HepG2 (cell line): ENCODE data around the gene IGLL1. TPM values are rescaled to one million over a fixed set of nuclear protein-coding genes. Genes with fewer than 3 reads are reported as not detected.

Experiments
- ARID5B ChIP-seq: IDR thresholded peaks from 2 replicates; pipeline ENCODE4 v1.4.0; 2020; ENCODE audit warnings: mild to moderate bottlenecking, missing genetic modification reagents
- CENPBD1 ChIP-seq: sonication (generic); formaldehyde crosslinking; IDR thresholded peaks from 2 replicates; pipeline ENCODE4 v1.8.0; 2022; ENCODE audit warnings: missing genetic modification reagents, low read depth, mild to moderate bottlenecking, borderline replicate concordance
- CSRNP2 ChIP-seq: sonication (generic); formaldehyde crosslinking; conservative IDR thresholded peaks from 2 replicates; pipeline ENCODE4 v1.8.0; 2022; ENCODE audit warnings: low read depth, missing genetic modification reagents
- HHEX ChIP-seq: IDR thresholded peaks from 2 replicates; pipeline ENCODE4 v1.6.1; 2016; ENCODE audit warnings: control low read depth
- JUNB ChIP-seq: sonication (generic); formaldehyde crosslinking; IDR thresholded peaks from 2 replicates; pipeline ENCODE4 v1.8.0; 2022; ENCODE audit warnings: missing genetic modification reagents, mild to moderate bottlenecking, borderline replicate concordance
- KAT2B ChIP-seq: fragments of 150-350 bp; IDR thresholded peaks from 2 replicates; pipeline ENCODE4 v1.6.1; 2014; ENCODE audit warnings: low read depth, low read length, borderline replicate concordance
- MAFF ChIP-seq: IDR thresholded peaks from 2 replicates; pipeline ENCODE4 v1.6.1; 2011; ENCODE audit warnings: low read depth, low read length, improper control_type of control experiment
- NCOR1 ChIP-seq: fragments of 200-600 bp; sonication (generic); IDR thresholded peaks from 2 replicates; pipeline ENCODE4 v1.7.0; 2017; ENCODE audit warnings: antibody characterized with exemption, low read length, borderline replicate concordance
- PPARG ChIP-seq: conservative IDR thresholded peaks from 2 replicates; pipeline ENCODE4 v1.6.1; 2016; ENCODE audit warnings: missing biosample characterization, missing genetic modification reagents
- TAF1 ChIP-seq: sonication (generic); formaldehyde crosslinking; IDR thresholded peaks from 2 replicates; pipeline ENCODE4 v1.4.0; 2020; ENCODE audit warnings: missing genetic modification reagents
- TBL1XR1 ChIP-seq: fragments of 150-350 bp; IDR thresholded peaks from 2 replicates; pipeline ENCODE4 v1.6.1; 2014; ENCODE audit warnings: borderline replicate concordance, low read length; ENCODE audit not compliant: partially characterized antibody
- TEAD2 ChIP-seq: sonication (generic); formaldehyde crosslinking; IDR thresholded peaks from 2 replicates; pipeline ENCODE4 v1.9.0; 2021; ENCODE audit warnings: missing genetic modification reagents
- YY1 ChIP-seq: IDR thresholded peaks from 2 replicates; pipeline ENCODE4 v1.6.1; 2011; ENCODE audit warnings: low read length, low read depth, moderate library complexity, mild to moderate bottlenecking; ENCODE audit not compliant: insufficient read depth, insufficient replicate concordance
- ZFP82 ChIP-seq: sonication (generic); formaldehyde crosslinking; IDR thresholded peaks from 2 replicates; pipeline ENCODE4 v1.5.1; 2020; ENCODE audit warnings: mild to moderate bottlenecking, missing genetic modification reagents, borderline replicate concordance
- ZNF232 ChIP-seq: sonication (generic); formaldehyde crosslinking; IDR thresholded peaks from 2 replicates; pipeline ENCODE4 v1.4.0; 2020; ENCODE audit warnings: missing genetic modification reagents, borderline replicate concordance
- ZNF256 ChIP-seq: sonication (generic); formaldehyde crosslinking; conservative IDR thresholded peaks from 2 replicates; pipeline ENCODE4 v1.4.0; 2020; ENCODE audit warnings: missing genetic modification reagents
- ZNF484 ChIP-seq: sonication (generic); formaldehyde crosslinking; IDR thresholded peaks from 2 replicates; pipeline ENCODE4 v1.5.1; 2020; ENCODE audit warnings: mild to moderate bottlenecking, low read depth, missing genetic modification reagents, borderline replicate concordance
- ZNF577 ChIP-seq: sonication (generic); formaldehyde crosslinking; IDR thresholded peaks from 2 replicates; pipeline ENCODE4 v1.4.0; 2020; ENCODE audit warnings: mild to moderate bottlenecking, low read depth, missing genetic modification reagents, borderline replicate concordance
- ZNF644 ChIP-seq: IDR thresholded peaks from 2 replicates; pipeline ENCODE4 v1.6.1; 2016; ENCODE audit warnings: low read depth
- ZSCAN31 ChIP-seq: sonication (generic); formaldehyde crosslinking; IDR thresholded peaks from 2 replicates; pipeline ENCODE4 v1.5.0; 2020; ENCODE audit warnings: low read depth, mild to moderate bottlenecking, missing genetic modification reagents
- polyA plus RNA-seq, 8 experiments: library from polyadenylated mRNA; depleted of rRNA in 3 of 8; stranded (reverse) in 7 of 8; unstranded in 1 of 8; fragments of >200 nt; fragmentation: Illumina TruSeq in 4 of 8; extraction: Trizol in 4 of 8; gene quantifications; 2 replicates each; pipeline versions ENCODE4 v1.2.1 to v1.2.3, GENCODE V29; 2011 to 2016; ENCODE audit warnings: low read depth in 4 of 8, missing spikeins in 1 of 8, mixed read lengths in 1 of 8; ENCODE audit not compliant: insufficient read depth in 1 of 8
- total RNA-seq, 5 experiments: library from RNA; depleted of rRNA; stranded (reverse); fragments of >200 nt; fragmentation: Illumina TruSeq; extraction: Trizol; gene quantifications; 2 replicates each; pipeline ENCODE4 v1.2.3, GENCODE V29; 2016; ENCODE audit warnings: low read depth in 1 of 5
- TF ChIP-seq, protein P1 (sequence below): sonication (generic); formaldehyde crosslinking; IDR thresholded peaks from 2 replicates; pipeline ENCODE4 v1.8.1; 2023; ENCODE audit warnings: mild to moderate bottlenecking, missing genetic modification reagents, borderline replicate concordance

Gene IGLL1
- total and polyA plus RNA-seq, 2 of the 13 experiments (the other 11 are each of a cell fraction or from before 2014, with no cell fraction given): not detected

DNA sequence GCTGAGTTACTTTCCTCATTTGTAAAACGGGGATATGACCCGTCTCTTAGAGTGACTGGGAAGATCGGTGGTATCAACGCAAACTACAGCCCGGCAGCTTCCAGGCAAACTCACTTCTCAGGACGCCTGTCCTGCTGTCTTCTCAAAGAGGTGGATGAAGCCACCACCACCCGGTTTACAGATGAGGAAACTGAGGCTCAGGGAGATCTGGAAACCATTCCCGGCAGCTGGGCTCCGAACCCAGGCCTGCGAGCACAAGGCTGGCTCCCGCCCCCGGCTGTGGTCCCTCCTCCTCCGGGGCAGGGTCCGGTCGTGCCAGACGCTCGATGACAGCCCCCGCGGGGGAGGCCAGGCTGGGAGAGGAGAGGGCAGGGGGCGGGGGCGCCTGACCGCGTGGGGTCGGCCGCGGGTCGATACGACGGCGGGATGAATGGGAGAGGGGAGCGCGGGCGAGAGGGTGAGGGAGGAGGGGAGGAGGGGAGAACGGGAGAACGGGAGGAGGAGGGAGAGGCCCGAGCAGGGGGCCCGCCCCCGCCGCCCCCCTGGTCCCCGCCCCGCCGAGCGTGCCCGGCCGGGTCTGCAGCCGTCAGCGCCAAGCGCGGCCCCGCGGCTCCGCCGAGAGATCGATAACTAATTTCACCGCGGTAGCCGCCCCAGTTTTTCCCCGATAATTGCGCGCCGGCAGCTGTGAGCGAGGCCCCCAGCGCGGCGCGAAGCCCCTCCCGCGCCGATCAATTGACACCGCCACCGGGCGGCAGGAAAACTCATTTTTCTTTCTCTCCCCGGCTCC, 14.0 kb downstream of the IGLL1 start (continued):
- TF ChIP-seq ZNF484 (CRISPR knock-in tag) (no peak), ZSCAN31 (CRISPR knock-in tag) (no peak; the same call in 1 of the 2 replicates), KAT2B (no peak), MAFF (no peak), CENPBD1 (CRISPR knock-in tag) (no peak), HHEX (CRISPR knock-in tag) (no peak), ZNF232 (no peak), TEAD2 (CRISPR knock-in tag) (no peak), PPARG (no peak), JUNB (CRISPR knock-in tag) (no peak), NCOR1 (no peak), TAF1 (no peak), ZNF256 (no peak), ARID5B (CRISPR knock-in tag) (peak; percentile 31), ZNF577 (CRISPR knock-in tag) (no peak), TBL1XR1 (no peak), YY1 (peak; percentile 43), ZFP82 (CRISPR knock-in tag) (no peak), CSRNP2 (CRISPR knock-in tag) (no peak), ZNF644 (no peak)
- TF ChIP-seq, protein P1, sequence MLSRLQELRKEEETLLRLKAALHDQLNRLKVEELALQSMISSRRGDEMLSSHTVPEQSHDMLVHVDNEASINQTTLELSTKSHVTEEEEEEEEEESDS (CRISPR knock-in tag): no peak
